ENCODE results near the gene MID1.
A peak's percentile ranks its signal among the peaks of the same experiment; 100 is the strongest.
"Not testable (repeated sequence)": the region's sequence is repeated elsewhere in the genome, so short reads cannot be mapped to it uniquely, and the experiment has no call there.

The MID1 gene

GRCh38 chrX:10597871-10598270 lies 22.5 kb downstream of the MID1 start:
- peak; percentile 51 for TF ChIP-seq CTCF (IDR thresholded peaks at IDR 0.05; ENCODE audit: low read length, missing control alignments)
- H3K4me3 ChIP-seq (replicated peaks; ENCODE audit: low read depth, low read length), result no peak overlapping the region
- DNase-seq (ENCODE audit: low read depth), result peak; percentile 61

GRCh38 chrX:10591363-10592335 lies 28.7 kb downstream of the MID1 start:
- DNase-seq (ENCODE audit: low read depth), result no peak
- no peak for TF ChIP-seq CTCF (IDR thresholded peaks at IDR 0.05; ENCODE audit: low read length, missing control alignments)
- no peak overlapping the region for H3K4me3 ChIP-seq (replicated peaks; ENCODE audit: low read depth, low read length)

DNA sequence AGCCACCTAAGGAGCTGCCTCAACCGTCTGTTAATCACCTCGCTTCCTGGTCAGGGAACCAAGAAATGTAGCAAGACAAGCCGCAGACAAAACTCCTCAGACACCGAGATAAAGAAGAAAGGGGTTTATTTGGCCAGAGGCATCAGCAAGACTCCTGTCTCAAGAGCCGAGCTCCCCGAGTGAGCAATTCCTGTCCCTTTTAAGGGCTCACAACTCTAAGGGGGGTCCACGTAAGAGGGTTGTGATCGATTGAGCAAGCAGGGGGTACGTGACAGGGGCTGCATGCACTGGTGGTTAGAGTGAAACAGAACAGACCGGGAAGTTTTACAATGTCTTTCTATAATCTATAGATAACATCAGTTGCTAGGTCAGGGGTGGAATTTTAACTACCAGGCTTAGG lies 30.6 kb downstream of the MID1 start:
- not testable (repeated sequence) for H3K4me3 ChIP-seq (replicated peaks; ENCODE audit: low read depth, low read length); DNase-seq (ENCODE audit: low read depth)

DNA sequence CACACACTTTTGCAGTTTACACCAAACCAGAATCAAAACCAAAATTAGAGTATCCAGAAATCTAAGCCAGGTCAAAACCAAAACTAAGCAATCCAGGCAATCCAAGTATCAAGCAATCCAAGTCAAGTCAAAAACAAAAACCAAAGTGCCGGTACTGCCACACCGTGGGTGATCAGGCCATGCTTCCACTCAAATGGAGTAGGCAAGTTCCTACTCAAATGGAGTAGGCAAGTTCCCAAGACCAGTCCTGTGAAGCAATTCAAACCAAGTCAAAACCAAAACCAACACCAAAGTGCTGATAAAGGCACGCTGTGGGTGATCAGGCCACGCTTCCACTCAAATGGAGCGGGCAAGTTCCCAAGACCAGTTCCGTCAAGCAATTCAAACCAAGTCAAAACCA lies 31.3 kb downstream of the MID1 start:
- DNase-seq (ENCODE audit: low read depth), result no peak
- no peak overlapping the region for H3K4me3 ChIP-seq (replicated peaks; ENCODE audit: low read depth, low read length)
- TF ChIP-seq CTCF (IDR thresholded peaks at IDR 0.05; ENCODE audit: low read length, missing control alignments), result no peak

GRCh38 chrX:10584882-10585281 lies 35.5 kb downstream of the MID1 start:
- DNase-seq (ENCODE audit: low read depth); H3K4me3 ChIP-seq (replicated peaks; ENCODE audit: low read depth, low read length): not testable (repeated sequence)

- DNase-seq (ENCODE audit: low read depth), result peak; percentile 63
- no peak overlapping the region for H3K4me3 ChIP-seq (replicated peaks; ENCODE audit: low read depth, low read length)
- no peak for TF ChIP-seq CTCF (IDR thresholded peaks at IDR 0.05; ENCODE audit: low read length, missing control alignments)
These were observed 37.4 kb downstream of the MID1 start for GRCh38 chrX:10582945-10583344.

- H3K4me3 ChIP-seq (replicated peaks; ENCODE audit: low read depth, low read length), result no peak overlapping the region
- DNase-seq (ENCODE audit: low read depth), result peak; percentile 57
- no peak for TF ChIP-seq CTCF (IDR thresholded peaks at IDR 0.05; ENCODE audit: low read length, missing control alignments)
These were observed 38.1 kb downstream of the MID1 start for GRCh38 chrX:10582215-10582733.

Data from fibroblast of pulmonary artery (primary cell).